ENCODE results near the gene TNPO2.

Gene TNPO2

GRCh38 chr19:12675399-12675798 is 48.3 kb downstream of the TNPO2 start:
- no peak for DNase-seq (ENCODE audit: low read depth)
- no peak overlapping the region for H3K4me3 ChIP-seq (ENCODE audit: low read length)
- TF ChIP-seq CTCF (conservative IDR thresholded peaks at IDR 0.05; ENCODE audit: low read length), result no peak

- no peak for TF ChIP-seq CTCF (conservative IDR thresholded peaks at IDR 0.05; ENCODE audit: low read length)
- no peak overlapping the region for H3K4me3 ChIP-seq (ENCODE audit: low read length)
- DNase-seq (ENCODE audit: low read depth), result no peak
Observed at GRCh38 chr19:12672744-12673143, 51.0 kb downstream of the TNPO2 start.

- no peak for TF ChIP-seq CTCF (conservative IDR thresholded peaks at IDR 0.05; ENCODE audit: low read length)
- no peak for DNase-seq (ENCODE audit: low read depth)
Observed at GRCh38 chr19:12670159-12670928, 53.4 kb downstream of the TNPO2 start.

GRCh38 chr19:12669270-12670158 is 54.2 kb downstream of the TNPO2 start:
- peak overlapping the region; percentile 95 for H3K4me3 ChIP-seq (ENCODE audit: low read length)
- TF ChIP-seq CTCF (conservative IDR thresholded peaks at IDR 0.05; ENCODE audit: low read length), result no peak
- DNase-seq (ENCODE audit: low read depth), result peak; percentile 84

More at GRCh38 chr19:12670159-12670928, 53.4 kb downstream of the TNPO2 start:
- peak overlapping the region; percentile 95 for H3K4me3 ChIP-seq (ENCODE audit: low read length)

GRCh38 chr19:12668932-12669269 is 54.8 kb downstream of the TNPO2 start:
- TF ChIP-seq CTCF (conservative IDR thresholded peaks at IDR 0.05; ENCODE audit: low read length), result no peak
- DNase-seq (ENCODE audit: low read depth), result peak; percentile 64
- H3K4me3 ChIP-seq (ENCODE audit: low read length), result peak overlapping the region; percentile 95

- peak overlapping the region; percentile 95 for H3K4me3 ChIP-seq (ENCODE audit: low read length)
- no peak for TF ChIP-seq CTCF (conservative IDR thresholded peaks at IDR 0.05; ENCODE audit: low read length)
- no peak for DNase-seq (ENCODE audit: low read depth)
Observed at GRCh38 chr19:12668346-12668745, 55.4 kb downstream of the TNPO2 start.

Data from AG10803 (cell line).